K562 (cell line): ENCODE measurements around the gene FAM171A2. TPM values are rescaled to one million over a fixed set of nuclear protein-coding genes. Genes with fewer than 3 reads are reported as not detected.

ENCODE experiments used
- ATAC-seq: fragments of 200-7000 bp; cut with Tn5 transposase; 3 replicates; pipeline ENCODE4 v1.9.1; 2020; ENCODE audit warnings: moderate library complexity
- BruUV-seq: library from RNA; stranded (reverse); fragments of 400-500 nt; replicated peaks from 2 replicates; lab custom pipeline; 2021; lab: Mats Ljungman, UMichigan
- CTCF ChIA-PET: fragments of 300-600 bp; formaldehyde crosslinking; extraction: SDS; loops from one replicate; lab custom pipeline; 2021; ENCODE audit warnings: low intra/inter-chr PET ratio; lab: Yijun Ruan, JAX
- POLR2A ChIA-PET: fragments of 300-600, 350-650 bp; sonication (Branson Sonifier 250); formaldehyde crosslinking; extraction: SDS; loops from one replicate; lab custom pipeline; 2021; ENCODE audit warnings: antibody characterized with exemption, inconsistent platforms; lab: Yijun Ruan, JAX
- DNase-seq, 4 experiments: peaks; one replicate each; pipeline versions ENCODE4 v3.0.0 to v3.0.0-alpha.2; 2011 to 2018; ENCODE audit warnings: low spot score in 3 of 4, mixed read lengths in 3 of 4; ENCODE audit errors: extremely low read depth in 1 of 4
- FAIRE-seq: peaks from 2 replicates; lab custom pipeline; 2011; peaks lifted over from hg19 to GRCh38; lab: Jason Lieb, UNC
- H2AFZ ChIP-seq: 2 replicates; pipeline ENCODE4 v1.6.0; 2011; ENCODE audit warnings: low read depth, low read length, control low read depth, inconsistent platforms
- H3K27ac ChIP-seq: fragments of 200-600 bp; 3 replicates; pipeline ENCODE4 v1.8.0; 2011; ENCODE audit warnings: low read depth, mild to moderate bottlenecking, control low read depth, inconsistent platforms, low read length, moderate library complexity, mixed read lengths; ENCODE audit errors: extremely low read depth
- H3K27me3 ChIP-seq, 2 experiments: fragments of 300-600 bp in 1 of 2; 2 replicates in 1 of 2; 3 replicates in 1 of 2; pipeline versions ENCODE4 v1.6.0 to v1.8.0; 2011; ENCODE audit warnings: inconsistent platforms in 2 of 2, low read length in 2 of 2, mild to moderate bottlenecking in 1 of 2, mixed read lengths in 1 of 2, moderate library complexity in 1 of 2; ENCODE audit not compliant: control insufficient read depth in 2 of 2, insufficient read depth in 2 of 2
- H3K36me3 ChIP-seq: fragments of 300-600 bp; 3 replicates; pipeline ENCODE4 v1.8.0; 2011; ENCODE audit warnings: mild to moderate bottlenecking, low read length, inconsistent platforms; ENCODE audit not compliant: control insufficient read depth, insufficient read depth
- H3K4me1 ChIP-seq, 2 experiments: fragments of 200-600 bp in 1 of 2; replicated peaks in 1 of 2; 2 replicates in 1 of 2; 3 replicates in 1 of 2; pipeline versions ENCODE4 v1.5.1 to v1.8.0; 2011; ENCODE audit warnings: inconsistent platforms in 2 of 2, low read length in 2 of 2, mild to moderate bottlenecking in 1 of 2, mixed read lengths in 1 of 2, moderate library complexity in 1 of 2; ENCODE audit not compliant: control insufficient read depth in 2 of 2, insufficient read depth in 2 of 2
- H3K4me2 ChIP-seq: 2 replicates; pipeline ENCODE4 v1.6.1; 2011; ENCODE audit warnings: low read length, control low read depth, inconsistent platforms, mixed read lengths; ENCODE audit not compliant: insufficient read depth
- H3K4me3 ChIP-seq: fragments of 200-600 bp; sonication (generic), shearing (Covaris generic); 2 replicates; pipeline ENCODE4 v1.5.1; 2016; ENCODE audit warnings: control low read depth, inconsistent platforms
- H3K79me2 ChIP-seq: fragments of 200-600 bp; 3 replicates; pipeline ENCODE4 v1.8.0; 2011; ENCODE audit warnings: low read length, inconsistent platforms; ENCODE audit not compliant: control insufficient read depth, insufficient read depth
- H3K9ac ChIP-seq, 2 experiments: 2 replicates each; pipeline versions ENCODE4 v1.6.0 to v1.6.1; 2011; ENCODE audit warnings: low read depth in 2 of 2, low read length in 2 of 2, control low read depth in 1 of 2, inconsistent platforms in 1 of 2, mild to moderate bottlenecking in 1 of 2, mixed read lengths in 1 of 2; ENCODE audit not compliant: insufficient read depth in 1 of 2
- H3K9me1 ChIP-seq: one replicate; pipeline ENCODE4 v1.6.0; 2011; ENCODE audit warnings: inconsistent platforms, mild to moderate bottlenecking, low read length, moderate library complexity; ENCODE audit not compliant: control insufficient read depth, insufficient read depth
- H3K9me3 ChIP-seq: replicated peaks from 2 replicates; pipeline ENCODE4 v1.5.1; 2011; ENCODE audit warnings: low read depth, low read length, inconsistent platforms; ENCODE audit not compliant: control insufficient read depth, insufficient read depth
- H4K20me1 ChIP-seq: replicated peaks from 2 replicates; pipeline ENCODE4 v1.6.1; 2011; ENCODE audit warnings: low read length, inconsistent platforms, mixed read lengths; ENCODE audit not compliant: control insufficient read depth, insufficient read depth
- ATF3 ChIP-seq, 2 experiments: fragments of 450-650 bp in 1 of 2; sonication (generic) in 1 of 2; formaldehyde crosslinking in 1 of 2; IDR thresholded peaks in 1 of 2; conservative IDR thresholded peaks in 1 of 2; 2 replicates each; pipeline versions ENCODE4 v1.6.1 to v1.8.1; 2016 to 2023; ENCODE audit warnings: mild to moderate bottlenecking in 2 of 2, moderate library complexity in 2 of 2, inconsistent platforms in 1 of 2, missing genetic modification reagents in 1 of 2
- DNMT1 ChIP-seq: fragments of 450-650 bp; IDR thresholded peaks from 2 replicates; pipeline ENCODE4 v1.6.1; 2016; ENCODE audit warnings: antibody characterized with exemption, mild to moderate bottlenecking
- JUNB ChIP-seq: fragments of 450-650 bp; formaldehyde crosslinking; conservative IDR thresholded peaks from 2 replicates; pipeline ENCODE4 v1.4.0; 2020; ENCODE audit warnings: mild to moderate bottlenecking
- MEF2A ChIP-seq: IDR thresholded peaks from 2 replicates; pipeline ENCODE4 v1.6.1; 2011; ENCODE audit warnings: low read depth, mild to moderate bottlenecking, low read length, moderate library complexity; ENCODE audit not compliant: control insufficient read depth
- POLR2A ChIP-seq: fragments of 450-650 bp; conservative IDR thresholded peaks from 2 replicates; pipeline ENCODE4 v1.6.1; 2016
- PTRF ChIP-seq: fragments of 450-650 bp; IDR thresholded peaks from 2 replicates; pipeline ENCODE4 v1.6.1; 2016; ENCODE audit warnings: mild to moderate bottlenecking, missing genetic modification characterization, missing compliant biosample characterization
- U2AF2 ChIP-seq: fragments of 200-400 bp; formaldehyde crosslinking; optimal IDR thresholded peaks from 2 replicates; pipeline ENCODE3; 2017; ENCODE audit warnings: low read depth, mild to moderate bottlenecking, low read length
- YBX1 ChIP-seq: fragments of 450-650 bp; IDR thresholded peaks from 2 replicates; pipeline ENCODE4 v1.7.1; 2016; ENCODE audit warnings: mild to moderate bottlenecking
- ZNF347 ChIP-seq: fragments of 450-650 bp; formaldehyde crosslinking; IDR thresholded peaks from 2 replicates; pipeline ENCODE4 v1.4.0; 2020; ENCODE audit warnings: low read depth, mild to moderate bottlenecking, moderate library complexity
- ZNF398 ChIP-seq: fragments of 250-450 bp; sonication (Bioruptor Pico); IDR thresholded peaks from 2 replicates; pipeline ENCODE4 v1.8.0; 2021; ENCODE audit warnings: moderate library complexity, mild to moderate bottlenecking, inconsistent platforms
- ZNF511 ChIP-seq: sonication (generic); formaldehyde crosslinking; IDR thresholded peaks from 2 replicates; pipeline ENCODE4 v1.8.0; 2022; ENCODE audit warnings: mild to moderate bottlenecking, missing genetic modification reagents
- ZNF551 ChIP-seq: fragments of 250-450 bp; sonication (Bioruptor Pico); IDR thresholded peaks from 2 replicates; pipeline ENCODE4 v1.5.0; 2021; ENCODE audit warnings: mild to moderate bottlenecking, moderate library complexity
- ZNF75A ChIP-seq: fragments of 450-650 bp; formaldehyde crosslinking; IDR thresholded peaks from 2 replicates; pipeline ENCODE4 v1.4.0; 2020; ENCODE audit warnings: mild to moderate bottlenecking
- WGBS: fragments of 100-300 bp; shearing (Covaris generic); methylation state at CpG from one replicate; pipeline ENCODE4 v1.1.6; 2016; ENCODE audit warnings: low coverage, mixed read lengths; ENCODE audit not compliant: insufficient coverage; ENCODE audit errors: missing lambda C conversion rate; 5-methylcytosine and 5-hydroxymethylcytosine counted together
- in situ Hi-C: fragments of 300-500 bp; cut with MboI; formaldehyde crosslinking; loops from 4 replicates; pipeline ENCODE4 v1.15.0; 2018; ENCODE audit warnings: inconsistent platforms, mixed read lengths
- intact Hi-C: fragments of 100-400 bp; cut with micrococcal nuclease; formaldehyde crosslinking; loops from 2 replicates; pipeline ENCODE4 v1.14.2; 2022
- polyA plus RNA-seq, 8 experiments: library from polyadenylated mRNA; depleted of rRNA in 4 of 8; stranded (reverse) in 5 of 8; unstranded in 3 of 8; fragments of >200 nt; fragmentation: Nextera tagmentation in 2 of 8; fragmentation: Illumina TruSeq in 1 of 8; extraction: Ambion mirVana in 2 of 8; extraction: Trizol in 1 of 8; gene quantifications; 2 replicates each; pipeline versions ENCODE4 v1.2.1 to v1.2.3, GENCODE V29; 2011 to 2014; ENCODE audit warnings: inconsistent platforms in 1 of 8, missing spikeins in 1 of 8
- total RNA-seq, 7 experiments: library from RNA; depleted of rRNA in 6 of 7; stranded (reverse); fragments of >200 nt in 6 of 7; fragmentation: Illumina TruSeq in 2 of 7; extraction: Trizol in 2 of 7; gene quantifications; 2 replicates each; pipeline versions ENCODE4 v1.2.1 to v1.2.3, GENCODE V29; 2011 to 2021; ENCODE audit warnings: low replicate concordance in 1 of 7

The FAM171A2 gene
- total and polyA plus RNA-seq, 9 of the 15 experiments (the other 6 are each of a cell fraction or from before 2014, with no cell fraction given) = 0.10 to 10.2 (median 2.0) TPM; not detected in 1

- Histone ChIP-seq H2AFZ (no peak overlapping the region), H3K4me2 (no peak overlapping the region), H3K79me2 (no peaks in the 10 kb centered on the region), H3K9me1 (no peaks in the 10 kb centered on the region), H3K27ac (no peak overlapping the region), H3K4me1 (peaks cover 13 to 29% of the 10 kb centered on the region in 2 experiments), H4K20me1 (no peaks in the 10 kb centered on the region), H3K9ac (no peak overlapping the region), H3K36me3 (no peaks in the 10 kb centered on the region), H3K4me3 (no peak overlapping the region), H3K27me3 (no peaks in the 10 kb centered on the region; a peak in 1 of 5 replicates), H3K9me3 (no peaks in the 10 kb centered on the region)
- FAIRE-seq (no peak), ATAC-seq (no peak), DNase-seq (no peak)
- ChIA-PET POLR2A (no interaction called here), CTCF (interaction anchor here (0.6 kb wide), 1 partner anchor 246 kb away, joined by 3 read pairs; no protein-coding TSS in a partner anchor)
- intact Hi-C loops = no loop called here
- in situ Hi-C loops = no loop called here
- TF ChIP-seq ZNF347 (CRISPR knock-in tag) = no peak
- TF ChIP-seq DNMT1 = no peak
- no peak for TF ChIP-seq POLR2A
- TF ChIP-seq ZNF398 (CRISPR knock-in tag) = no peak
- TF ChIP-seq ZNF511 (CRISPR knock-in tag) = no peak
- TF ChIP-seq JUNB (CRISPR knock-in tag) = no peak
- TF ChIP-seq U2AF2 = no peak
- no peak for TF ChIP-seq PTRF (tag)
- no peak for TF ChIP-seq MEF2A
- TF ChIP-seq ZNF75A (CRISPR knock-in tag) = no peak
- TF ChIP-seq YBX1 = no peak
- no peak for TF ChIP-seq ZNF551 (CRISPR knock-in tag)
- TF ChIP-seq ATF3 (IDR thresholded peaks at IDR 0.05) = no peak
- no peak for TF ChIP-seq ATF3 (CRISPR knock-in tag; conservative IDR thresholded peaks at IDR 0.05)
- WGBS = 29% methylated on average over 9 of the region's 10 CpGs
- BruUV-seq = no TSS peak
Observed at GRCh38 chr17:44372036-44372435, 8.4 kb upstream of the FAM171A2 start.
